ENCODE measurements around the gene ADPRH. TPM values are rescaled to one million over a fixed set of nuclear protein-coding genes. Genes with fewer than 3 reads are reported as not detected.

The ADPRH gene
- total RNA-seq, 1 experiment from 2014 or later: 1.5 TPM

- TF ChIP-seq, protein P1, sequence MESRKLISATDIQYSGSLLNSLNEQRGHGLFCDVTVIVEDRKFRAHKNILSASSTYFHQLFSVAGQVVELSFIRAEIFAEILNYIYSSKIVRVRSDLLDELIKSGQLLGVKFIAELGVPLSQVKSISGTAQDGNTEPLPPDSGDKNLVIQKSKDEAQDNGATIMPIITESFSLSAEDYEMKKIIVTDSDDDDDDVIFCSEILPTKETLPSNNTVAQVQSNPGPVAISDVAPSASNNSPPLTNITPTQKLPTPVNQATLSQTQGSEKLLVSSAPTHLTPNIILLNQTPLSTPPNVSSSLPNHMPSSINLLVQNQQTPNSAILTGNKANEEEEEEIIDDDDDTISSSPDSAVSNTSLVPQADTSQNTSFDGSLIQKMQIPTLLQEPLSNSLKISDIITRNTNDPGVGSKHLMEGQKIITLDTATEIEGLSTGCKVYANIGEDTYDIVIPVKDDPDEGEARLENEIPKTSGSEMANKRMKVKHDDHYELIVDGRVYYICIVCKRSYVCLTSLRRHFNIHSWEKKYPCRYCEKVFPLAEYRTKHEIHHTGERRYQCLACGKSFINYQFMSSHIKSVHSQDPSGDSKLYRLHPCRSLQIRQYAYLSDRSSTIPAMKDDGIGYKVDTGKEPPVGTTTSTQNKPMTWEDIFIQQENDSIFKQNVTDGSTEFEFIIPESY (IDR thresholded peaks at IDR 0.05; ENCODE audit: extremely low read depth, insufficient replicate concordance, low read length): no peak
- no peak for TF ChIP-seq SIN3A (IDR thresholded peaks at IDR 0.05; ENCODE audit: low read depth)
- no peak for TF ChIP-seq SP1 (IDR thresholded peaks at IDR 0.05; ENCODE audit: low read depth)
- no peak for TF ChIP-seq ELF1 (IDR thresholded peaks at IDR 0.05; ENCODE audit: borderline replicate concordance, low read depth)
These were observed 53.5 kb downstream of the ADPRH start (continued) for GRCh38 chr3:119632829-119633228.

DNA sequence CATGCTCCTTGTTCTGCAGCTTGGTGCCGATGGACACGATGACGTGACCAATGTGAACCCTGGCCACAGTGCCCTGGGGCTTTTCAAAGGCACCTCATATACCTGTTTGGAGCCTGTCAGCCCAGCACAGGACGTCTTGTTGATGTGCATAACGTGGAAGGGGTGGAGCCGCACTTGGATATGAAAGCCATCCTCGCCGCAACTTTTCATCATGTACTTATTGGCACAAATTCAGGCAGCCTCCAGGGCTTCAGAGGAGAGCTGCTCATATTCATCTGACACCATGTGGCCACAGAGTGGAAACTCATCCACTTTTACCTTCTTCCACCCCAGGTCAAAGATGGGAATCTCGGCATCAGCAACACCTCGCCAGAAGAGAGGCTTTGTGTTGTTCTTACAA is 56.4 kb downstream of the ADPRH start:
- no peak for ATAC-seq
- TF ChIP-seq ZFX (IDR thresholded peaks at IDR 0.05) (no peak), ELF1 (IDR thresholded peaks at IDR 0.05; ENCODE audit: borderline replicate concordance, low read depth) (no peak), FOSL1 (IDR thresholded peaks at IDR 0.05; ENCODE audit: low read depth) (no peak), CTCF (IDR thresholded peaks at IDR 0.05 in 2 of 3, conservative IDR thresholded peaks at IDR 0.05 in 1 of 3; ENCODE audit: borderline replicate concordance in 1 of 3, insufficient read depth in 1 of 3, low read depth in 2 of 3, low read length in 2 of 3) (no peak), JUND (IDR thresholded peaks at IDR 0.05) (no peak), SRF (IDR thresholded peaks at IDR 0.05; ENCODE audit: low read depth) (no peak), SIN3A (IDR thresholded peaks at IDR 0.05; ENCODE audit: low read depth) (no peak)
- Histone ChIP-seq H3K9ac (ENCODE audit: low read length) (no peak overlapping the region), H3K79me2 (ENCODE audit: insufficient read depth, low read length) (no peaks in the 10 kb centered on the region), H3K9me2 (ENCODE audit: insufficient read depth) (no peaks in the 10 kb centered on the region), H3K4me3 (replicated peaks in 1 of 2; ENCODE audit: low read depth in 1 of 2, low read length in 2 of 2) (no peak overlapping the region), H3K27me3 (ENCODE audit: insufficient read depth, low read length) (no peaks in the 10 kb centered on the region), H2AFZ (ENCODE audit: low read depth, low read length, poor library complexity, severe bottlenecking) (no peak overlapping the region), H3K9me3 (ENCODE audit: control insufficient read depth in 1 of 2, insufficient read depth in 1 of 2, low read depth in 1 of 2, low read length in 2 of 2) (no peaks in the 10 kb centered on the region), H4K20me1 (ENCODE audit: insufficient read depth) (no peaks in the 10 kb centered on the region), H3K4me1 (ENCODE audit: control insufficient read depth in 1 of 2, insufficient read depth in 2 of 2, low read length in 2 of 2) (peaks cover 0 to 21% of the 10 kb centered on the region in 2 experiments; a peak in 2 of 4 replicates), H3K36me3 (ENCODE audit: control insufficient read depth in 1 of 2, insufficient read depth in 2 of 2, low read length in 2 of 2) (no peaks in the 10 kb centered on the region), H3K4me2 (ENCODE audit: low read length) (no peak overlapping the region), H3K27ac (ENCODE audit: low read depth, low read length) (no peak overlapping the region)
- intact Hi-C loops (cut with micrococcal nuclease): no loop called here
- ChIA-PET RAD21 (ENCODE audit: low non-redundant PET in 1 of 2, low total read pairs in 2 of 2, uncharacterized antibody in 2 of 2, unreplicated experiment in 2 of 2) (no interaction called here), POLR2A (interaction anchor here (1.2 kb wide), 1 partner anchor 35 kb away, joined by 4 read pairs; no protein-coding TSS in a partner anchor), CTCF (no interaction called here)
- no peak for DNase-seq (ENCODE audit: low read depth, low spot score)
- no TSS peak for BruUV-seq (replicated peaks)

Data from HCT116 (cell line).